PC-3 (cell line): ENCODE measurements around the gene GNAI1. TPM values are rescaled to one million over a fixed set of nuclear protein-coding genes. Genes with fewer than 3 reads are reported as not detected.

Source experiments
- ATAC-seq: fragments of 200-7000 bp; cut with Tn5 transposase; 2 replicates; pipeline ENCODE4 v1.9.1; 2020; ENCODE audit warnings: mild to moderate bottlenecking, moderate library complexity
- BruUV-seq: library from RNA; stranded (reverse); fragments of 400-500 nt; replicated peaks from 2 replicates; lab custom pipeline; 2021; lab: Mats Ljungman, UMichigan
- CTCF ChIA-PET: fragments of 300-600 bp; sonication (Branson Sonifier 250); formaldehyde crosslinking; loops from one replicate; lab custom pipeline; 2022; ENCODE audit warnings: antibody characterized with exemption; lab: Charles Lee
- POLR2A ChIA-PET: fragments of 300-600 bp; sonication (Branson Sonifier 250); formaldehyde crosslinking; loops from one replicate; lab custom pipeline; 2022; ENCODE audit warnings: antibody characterized with exemption; ENCODE audit not compliant: unreplicated experiment; lab: Charles Lee
- DNase-seq: peaks from one replicate; pipeline ENCODE4 v3.0.0-alpha.2; 2015
- H2AFZ ChIP-seq: fragments of 300-600 bp; sonication (generic); 2 replicates; pipeline ENCODE4 v1.6.0; 2016; ENCODE audit warnings: antibody characterized with exemption, low read length
- H3F3A ChIP-seq: fragments of 300-600 bp; sonication (generic); one replicate; pipeline ENCODE4 v1.6.0; 2017; ENCODE audit warnings: antibody characterized with exemption, low read length, control low read depth, mild to moderate bottlenecking; ENCODE audit not compliant: unreplicated experiment
- H3K27ac ChIP-seq: fragments of 300-600 bp; sonication (generic); 2 replicates; pipeline ENCODE4 v1.5.1; 2016; ENCODE audit warnings: mild to moderate bottlenecking, low read length
- H3K27me3 ChIP-seq: fragments of 300-600 bp; sonication (generic); 2 replicates; pipeline ENCODE4 v1.6.1; 2016; ENCODE audit warnings: low read length, mixed read lengths
- H3K36me3 ChIP-seq: fragments of 300-600 bp; sonication (generic); 2 replicates; pipeline ENCODE4 v1.6.1; 2016; ENCODE audit warnings: low read depth, mixed run types, low read length, mixed read lengths
- H3K4me1 ChIP-seq: fragments of 300-600 bp; sonication (generic); 2 replicates; pipeline ENCODE4 v1.5.1; 2016; ENCODE audit warnings: low read length; ENCODE audit not compliant: insufficient read depth
- H3K4me2 ChIP-seq: fragments of 300-600 bp; sonication (generic); 2 replicates; pipeline ENCODE4 v1.6.0; 2016; ENCODE audit warnings: low read length
- H3K4me3 ChIP-seq: fragments of 300-600 bp; sonication (generic); 2 replicates; pipeline ENCODE4 v1.5.1; 2016; ENCODE audit warnings: mild to moderate bottlenecking, low read length, mixed read lengths
- H3K79me2 ChIP-seq: fragments of 300-600 bp; sonication (generic); 2 replicates; pipeline ENCODE4 v1.6.1; 2017; ENCODE audit warnings: low read length, mixed read lengths
- H3K9ac ChIP-seq: fragments of 300-600 bp; sonication (generic); 2 replicates; pipeline ENCODE4 v1.6.0; 2016; ENCODE audit warnings: mild to moderate bottlenecking, low read length
- H3K9me2 ChIP-seq: fragments of 300-600 bp; sonication (generic); replicated peaks from 2 replicates; pipeline ENCODE4 v1.6.1; 2016; ENCODE audit warnings: mixed run types, low read length, mixed read lengths
- H3K9me3 ChIP-seq: fragments of 300-600 bp; sonication (generic); 2 replicates; pipeline ENCODE4 v1.6.1; 2016; ENCODE audit warnings: low read length, mixed read lengths
- H4K20me1 ChIP-seq: fragments of 300-600 bp; sonication (generic); 2 replicates; pipeline ENCODE4 v1.6.1; 2016; ENCODE audit warnings: low read length, mixed read lengths
- CTCF ChIP-seq: fragments of 300-600 bp; sonication (generic); conservative IDR thresholded peaks from 2 replicates; pipeline ENCODE4 v1.5.1; 2017; ENCODE audit warnings: antibody characterized with exemption, low read depth, mild to moderate bottlenecking, low read length
- EZH2 ChIP-seq: fragments of 300-600 bp; sonication (generic); IDR thresholded peaks from one replicate; pipeline ENCODE4 v1.6.1; 2017; ENCODE audit warnings: antibody characterized with exemption, mild to moderate bottlenecking, low read length; ENCODE audit not compliant: unreplicated experiment
- EZH2phosphoT487 ChIP-seq: fragments of 300-600 bp; sonication (generic); IDR thresholded peaks from 2 replicates; pipeline ENCODE4 v1.6.1; 2018; ENCODE audit warnings: mild to moderate bottlenecking, antibody characterized with exemption, low read length, borderline replicate concordance
- intact Hi-C: fragments of 100-400 bp; cut with micrococcal nuclease; formaldehyde crosslinking; loops from 2 replicates; pipeline ENCODE4 v1.9.0; 2023
- total RNA-seq: library from RNA; depleted of rRNA; stranded (reverse); fragments of >200 nt; gene quantifications from 2 replicates; pipeline ENCODE4 v1.2.3, GENCODE V29; 2014

GNAI1 gene
- total RNA-seq, 1 experiment from 2014 or later, result 16.9 TPM

- no peaks in the 10 kb centered on the region for H3K4me1 ChIP-seq
- POLR2A ChIA-PET, result no interaction called here
- ATAC-seq (no peak), DNase-seq (no peak)
- H3K36me3 ChIP-seq, result no peaks in the 10 kb centered on the region
- intact Hi-C loops, result no loop called here
- no peak overlapping the region for H3K9ac ChIP-seq
- H3K4me3 ChIP-seq, result no peak overlapping the region
- peaks cover 20% of the 10 kb centered on the region for H3K79me2 ChIP-seq
- BruUV-seq, result no TSS peak
- no peak overlapping the region for H3K27ac ChIP-seq
- H2AFZ ChIP-seq, result no peak overlapping the region
- H3K9me2 ChIP-seq, result no peaks in the 10 kb centered on the region
- H3F3A ChIP-seq, result no peaks in the 10 kb centered on the region
- no peaks in the 10 kb centered on the region for H4K20me1 ChIP-seq
- no peak overlapping the region for H3K4me2 ChIP-seq
- TF ChIP-seq CTCF, result no peak
- no peak for TF ChIP-seq EZH2phosphoT487
- no peak for TF ChIP-seq EZH2
- no peaks in the 10 kb centered on the region for H3K9me3 ChIP-seq
- CTCF ChIA-PET, result no interaction called here
- H3K27me3 ChIP-seq, result no peaks in the 10 kb centered on the region
Measured at GRCh38 chr7:80159802-80160201, 25.2 kb downstream of the GNAI1 start.

- no TSS peak for BruUV-seq
- H3K9me2 ChIP-seq, result no peaks in the 10 kb centered on the region
- H3K27me3 ChIP-seq, result no peaks in the 10 kb centered on the region
- H3K36me3 ChIP-seq, result no peaks in the 10 kb centered on the region
- H3K79me2 ChIP-seq, result peaks cover 12% of the 10 kb centered on the region; the same call in 1 of the 2 replicates
- TF ChIP-seq EZH2, result no peak
- no peak for TF ChIP-seq EZH2phosphoT487
- TF ChIP-seq CTCF, result no peak
- H3K4me2 ChIP-seq, result no peak overlapping the region
- no peak overlapping the region for H3K9ac ChIP-seq
- H3K4me3 ChIP-seq, result no peak overlapping the region
- no peaks in the 10 kb centered on the region for H3F3A ChIP-seq
- H3K9me3 ChIP-seq, result no peaks in the 10 kb centered on the region
- CTCF ChIA-PET, result no interaction called here
- DNase-seq, result no peak
- H2AFZ ChIP-seq, result no peak overlapping the region
- no peak for ATAC-seq
- no peak overlapping the region for H3K27ac ChIP-seq
- POLR2A ChIA-PET, result no interaction called here
- intact Hi-C loops, result no loop called here
- no peaks in the 10 kb centered on the region for H3K4me1 ChIP-seq
- H4K20me1 ChIP-seq, result no peaks in the 10 kb centered on the region
Measured at GRCh38 chr7:80161466-80161865, 26.8 kb downstream of the GNAI1 start.

DNA sequence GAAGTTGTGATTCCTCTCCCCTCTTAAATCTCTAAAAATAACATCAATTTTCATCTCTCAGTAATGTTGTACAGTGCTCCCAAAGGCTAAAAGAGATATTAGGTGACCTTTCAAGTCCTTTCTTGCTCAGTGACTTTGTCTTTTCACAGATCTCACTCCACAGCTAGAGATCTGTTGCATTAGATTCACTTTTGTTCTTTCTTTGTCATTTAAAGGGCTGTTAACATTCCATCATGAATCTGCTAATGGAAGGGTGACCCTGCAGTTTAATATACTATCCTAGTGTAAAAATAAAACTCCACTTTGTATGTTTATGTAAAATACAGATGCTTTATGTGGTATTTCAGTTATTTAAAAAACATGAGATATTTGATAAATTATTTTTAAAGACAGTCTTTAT, 30.5 kb downstream of the GNAI1 start:
- Histone ChIP-seq H3K9me3 (no peaks in the 10 kb centered on the region), H2AFZ (no peak overlapping the region), H3K36me3 (no peaks in the 10 kb centered on the region), H3K9ac (no peak overlapping the region), H3K4me1 (no peaks in the 10 kb centered on the region), H3K4me3 (no peak overlapping the region), H3K27ac (no peak overlapping the region), H3K4me2 (no peak overlapping the region), H3K79me2 (peaks cover 14% of the 10 kb centered on the region; the same call in 1 of the 2 replicates), H4K20me1 (peaks cover 5% of the 10 kb centered on the region; the same call in 1 of the 2 replicates), H3F3A (no peaks in the 10 kb centered on the region), H3K9me2 (no peaks in the 10 kb centered on the region), H3K27me3 (no peaks in the 10 kb centered on the region)
- TF ChIP-seq EZH2, result no peak
- TF ChIP-seq CTCF, result no peak
- TF ChIP-seq EZH2phosphoT487, result no peak
- no TSS peak for BruUV-seq
- DNase-seq, result no peak
- ChIA-PET CTCF (no interaction called here), POLR2A (no interaction called here)
- intact Hi-C loops, result no loop called here
- no peak for ATAC-seq
